Adrenal gland (tissue), 12 donors: ENCODE data around the gene OAT. TPM values are rescaled to one million over a fixed set of nuclear protein-coding genes. Genes with fewer than 3 reads are reported as not detected.
"Not testable (repeated sequence)": the region's sequence is repeated elsewhere in the genome, so short reads cannot be mapped to it uniquely, and the experiment has no call there.

Experiments used
- DNase-seq, 7 donors: peaks; one replicate each; pipeline ENCODE4 v3.0.0-alpha.2; 2019 to 2020
- H3K27ac ChIP-seq, 5 donors: fragments of 200-600 bp; sonication (generic) in 4 of 5; 1 replicate in 3 of 5; 2 replicates in 2 of 5; pipeline versions ENCODE4 v1.5.1 to v1.8.0; 2016 to 2020; ENCODE audit warnings: mild to moderate bottlenecking in 1 of 5
- H3K27me3 ChIP-seq: fragments of 200-600 bp; 2 replicates; pipeline ENCODE4 v1.8.0; 2021
- H3K36me3 ChIP-seq, 2 donors: fragments of 200-600 bp; replicated peaks in 1 of 2; 1 replicate in 1 of 2; 2 replicates in 1 of 2; pipeline versions ENCODE4 v1.5.1 to v1.8.0; 2018 to 2022
- H3K4me1 ChIP-seq, 2 donors: fragments of 200-600 bp; replicated peaks in 1 of 2; 1 replicate in 1 of 2; 2 replicates in 1 of 2; pipeline versions ENCODE4 v1.5.1 to v1.8.0; 2018 to 2021
- H3K4me3 ChIP-seq, 4 donors: fragments of 200-600 bp; sonication (generic) in 3 of 4; one replicate each; pipeline ENCODE4 v1.5.1; 2016 to 2018
- H3K9me3 ChIP-seq, 3 donors: fragments of 200-600 bp; sonication (generic) in 1 of 3; replicated peaks in 1 of 3; 1 replicate in 2 of 3; 2 replicates in 1 of 3; pipeline versions ENCODE4 v1.5.1 to v1.8.0; 2016 to 2021
- CTCF ChIP-seq, 6 experiments: fragments of 450-650 bp in 4 of 6; fragments of 200-600 bp in 2 of 6; sonication (generic) in 1 of 6; IDR thresholded peaks; 1 replicate in 5 of 6; 2 replicates in 1 of 6; pipeline versions ENCODE4 v1.5.1 to v1.8.0; 2016 to 2021; ENCODE audit warnings: antibody characterized with exemption in 6 of 6, mild to moderate bottlenecking in 2 of 6, moderate library complexity in 1 of 6
- POLR2A ChIP-seq, 2 donors: fragments of 450-650 bp; IDR thresholded peaks; one replicate each; pipeline ENCODE4 v1.6.1; 2017; ENCODE audit warnings: antibody characterized with exemption in 2 of 2, mild to moderate bottlenecking in 2 of 2, moderate library complexity in 1 of 2
- WGBS, 4 donors: extraction: QIAGEN DNeasy Blood & Tissue Kit in 2 of 4; methylation state at CpG; one replicate each; pipeline versions ENCODE4 v1.1.5 to v1.1.7; 2013 to 2017; 5-methylcytosine and 5-hydroxymethylcytosine counted together
- intact Hi-C, 2 donors: fragments of 100-400 bp; cut with DNase I; formaldehyde crosslinking; loops; one replicate each; pipeline versions ENCODE4 v1.14.1 to v1.15.0; 2022 to 2023
- polyA plus RNA-seq, 3 donors: library from polyadenylated mRNA; stranded (reverse); fragments of 200-250 nt in 2 of 3; fragments of 350-450 nt in 1 of 3; fragmentation: Illumina TruSeq in 1 of 3; extraction: RNeasy Lipid Tissue Mini Kit (QIAGEN cat#74804) in 1 of 3; gene quantifications; one replicate each; pipeline ENCODE4 v1.2.3, GENCODE V29; 2013 to 2014
- total RNA-seq, 9 donors: library from RNA; depleted of rRNA in 4 of 9; stranded (reverse); fragments of >200 nt in 4 of 9; fragments of 120-200 nt in 1 of 9; fragmentation: NEBNext Ultra II Directional in 1 of 9; extraction: Animal tissue kit (Norgen Biotek cat#: 25700) in 1 of 9; gene quantifications; one replicate each; pipeline versions ENCODE4 v1.1.0 to v1.2.4, GENCODE V29; 2013 to 2023
- donor health status: healthy with polysubstance abuse.
- donor health status: Bipolar disorder and iron deficiency.
- donor health status: DM: yes; HTN: yes; CAD: no.
- donor health status: DM: no; HTN: no; CAD: no.
- donor health status: DM: no; HTN: no; CAD: no.
- donor health status: DM: yes; HTN: yes; CAD: no.

Gene OAT
- total and polyA plus RNA-seq, 12 donors, result 39.7 to 244 (median 159) TPM

GRCh38 chr10:124370426-124370825, 48.3 kb downstream of the OAT start:
- no peak for DNase-seq
- Histone ChIP-seq H3K4me1 (no peaks in the 10 kb centered on the region), H3K4me3 (no peak overlapping the region), H3K36me3 (no peaks in the 10 kb centered on the region), H3K27ac (no peak overlapping the region), H3K27me3 (no peaks in the 10 kb centered on the region), H3K9me3 (no peaks in the 10 kb centered on the region)
- WGBS, 4 donors, result 73 to 86% (median 80%) methylated on average over 4 to 7 of the region's 7 CpGs
- intact Hi-C loops, result no loop called here
- TF ChIP-seq POLR2A (IDR thresholded peaks at IDR 0.05) (no peak), CTCF (IDR thresholded peaks at IDR 0.05) (no peak)

GRCh38 chr10:124369986-124370385, 48.7 kb downstream of the OAT start:
- Histone ChIP-seq H3K36me3 (no peaks in the 10 kb centered on the region), H3K9me3 (no peaks in the 10 kb centered on the region), H3K27ac (no peak overlapping the region), H3K27me3 (no peaks in the 10 kb centered on the region), H3K4me1 (no peaks in the 10 kb centered on the region), H3K4me3 (no peak overlapping the region)
- 68 to 81% (median 73%) methylated on average over 4 of the region's 4 CpGs for WGBS, 4 donors
- intact Hi-C loops, result no loop called here
- DNase-seq, result no peak
- TF ChIP-seq CTCF (IDR thresholded peaks at IDR 0.05) (no peak), POLR2A (IDR thresholded peaks at IDR 0.05) (no peak)

GRCh38 chr10:124369533-124369932, 49.2 kb downstream of the OAT start:
- H3K4me1 ChIP-seq, intact Hi-C loops, H3K27me3 ChIP-seq, DNase-seq, H3K9me3 ChIP-seq, H3K4me3 ChIP-seq, H3K27ac ChIP-seq, H3K36me3 ChIP-seq: not testable (repeated sequence)
- 53 to 79% (median 70%) methylated on average over 4 of the region's 4 CpGs for WGBS, 4 donors

GRCh38 chr10:124369066-124369465, 49.7 kb downstream of the OAT start:
- 90 to 100% (median 94%) methylated on average over 3 to 4 of the region's 4 CpGs for WGBS, 4 donors
- H3K27ac ChIP-seq, result no peak overlapping the region
- no peaks in the 10 kb centered on the region for H3K4me1 ChIP-seq
- TF ChIP-seq POLR2A (IDR thresholded peaks at IDR 0.05) (no peak), CTCF (IDR thresholded peaks at IDR 0.05) (no peak)
- H3K27me3 ChIP-seq, result no peaks in the 10 kb centered on the region
- intact Hi-C loops, result no loop called here
- H3K9me3 ChIP-seq, result no peaks in the 10 kb centered on the region
- no peak for DNase-seq
- H3K4me3 ChIP-seq, result no peak overlapping the region
- no peaks in the 10 kb centered on the region for H3K36me3 ChIP-seq

GRCh38 chr10:124367936-124368335, 50.8 kb downstream of the OAT start:
- no peak for DNase-seq
- intact Hi-C loops, result no loop called here

More at GRCh38 chr10:124367936-124368335, 50.8 kb downstream of the OAT start:
- Histone ChIP-seq H3K36me3 (no peaks in the 10 kb centered on the region), H3K9me3 (no peaks in the 10 kb centered on the region), H3K27me3 (no peaks in the 10 kb centered on the region), H3K4me1 (no peaks in the 10 kb centered on the region), H3K27ac (no peak overlapping the region), H3K4me3 (no peak overlapping the region)
- no peak for TF ChIP-seq CTCF (IDR thresholded peaks at IDR 0.05)
- no peak for TF ChIP-seq POLR2A (IDR thresholded peaks at IDR 0.05)
- WGBS, 4 donors, result 77 to 88% (median 83%) methylated on average over 14 to 18 of the region's 18 CpGs
